HG03139 (cell line): ENCODE measurements around the gene SYCN.
"Not testable (repeated sequence)": the region's sequence is repeated elsewhere in the genome, so short reads cannot be mapped to it uniquely, and the experiment has no call there.

Experiments
- ATAC-seq: cut with Tn5 transposase; IDR thresholded peaks from one replicate; pipeline ENCODE4 v1.9.1; 2021; ENCODE audit not compliant: unreplicated experiment

SYCN gene

GRCh38 chr19:39224910-39225309 is 20.8 kb upstream of the SYCN start:
- ATAC-seq: no peak

GRCh38 chr19:39223703-39224279 is 19.7 kb upstream of the SYCN start:
- ATAC-seq: no peak

- ATAC-seq: not testable (repeated sequence)
Observed at GRCh38 chr19:39219108-39219507, 15.0 kb upstream of the SYCN start.

GRCh38 chr19:39218230-39219007 is 14.4 kb upstream of the SYCN start:
- no peak for ATAC-seq

GRCh38 chr19:39217094-39217493 is 13.0 kb upstream of the SYCN start:
- no peak for ATAC-seq

- not testable (repeated sequence) for ATAC-seq
Observed at GRCh38 chr19:39215323-39215722, 11.3 kb upstream of the SYCN start.

GRCh38 chr19:39212375-39212742 is 8.3 kb upstream of the SYCN start:
- no peak for ATAC-seq

- ATAC-seq: no peak
Observed at GRCh38 chr19:39211731-39212374, 7.8 kb upstream of the SYCN start.

GRCh38 chr19:39209196-39209595 is 5.1 kb upstream of the SYCN start:
- no peak for ATAC-seq

GRCh38 chr19:39208175-39208795 is 4.2 kb upstream of the SYCN start:
- ATAC-seq: no peak

- ATAC-seq: no peak
Observed at GRCh38 chr19:39207293-39207836, 3.3 kb upstream of the SYCN start.

GRCh38 chr19:39206122-39206521 is 2.1 kb upstream of the SYCN start:
- no peak for ATAC-seq

- no peak for ATAC-seq
Observed at GRCh38 chr19:39205449-39205764, 1.3 kb upstream of the SYCN start.

GRCh38 chr19:39202998-39203355 is 1.1 kb downstream of the SYCN start:
- no peak for ATAC-seq

GRCh38 chr19:39200803-39201115 is 3.3 kb downstream of the SYCN start:
- no peak for ATAC-seq

- no peak for ATAC-seq
Observed at GRCh38 chr19:39200066-39200802, 3.8 kb downstream of the SYCN start.

GRCh38 chr19:39199025-39199424 is 5.0 kb downstream of the SYCN start:
- no peak for ATAC-seq

GRCh38 chr19:39197808-39198207 is 6.3 kb downstream of the SYCN start:
- ATAC-seq: no peak

- no peak for ATAC-seq
Observed at GRCh38 chr19:39196860-39197562, 7.1 kb downstream of the SYCN start, which contains the start of gene NCCRP1. Gene NCCRP1 (plus strand): TSS chr19:39196964. CDS start chr19:39196983, 19 bp downstream.

- ATAC-seq: no peak
Observed at GRCh38 chr19:39196320-39196719, 7.7 kb downstream of the SYCN start.

- ATAC-seq: no peak
Observed at GRCh38 chr19:39195755-39196154, 8.3 kb downstream of the SYCN start.
